NT2/D1 (cell line): Measurements from ENCODE around the gene TMEM165.

Experiments
- SUZ12 ChIP-seq: IDR thresholded peaks from 2 replicates; pipeline ENCODE4 v1.6.1; 2011; ENCODE audit not compliant: insufficient read length, insufficient read depth; ENCODE audit errors: extremely low read depth
- ZNF274 ChIP-seq: IDR thresholded peaks from 2 replicates; pipeline ENCODE4 v1.6.1; 2011; ENCODE audit warnings: mild to moderate bottlenecking, low read depth, low read length

GRCh38 chr4:55381502-55381901, 14.3 kb upstream of the TMEM165 start:
- no peak for TF ChIP-seq SUZ12
- TF ChIP-seq ZNF274 = no peak
